ENCODE results near the gene DDX28. TPM values are rescaled to one million over a fixed set of nuclear protein-coding genes. Genes with fewer than 3 reads are reported as not detected.
A peak's percentile ranks its signal among the peaks of the same experiment; 100 is the strongest.

DDX28 gene
- total and polyA plus RNA-seq, 2 of the 8 experiments (the other 6 are each of a cell fraction or from before 2014, with no cell fraction given), result 16.8 to 28.1 TPM

- TF ChIP-seq SUZ12 (IDR thresholded peaks at IDR 0.05; ENCODE audit: low read length) (no peak), GABPA (IDR thresholded peaks at IDR 0.05; ENCODE audit: borderline replicate concordance, insufficient read depth, low read length) (no peak), SRF (IDR thresholded peaks at IDR 0.05; ENCODE audit: low read depth, low read length) (peak; percentile 83), RAD21 (IDR thresholded peaks at IDR 0.05 in 1 of 2, conservative IDR thresholded peaks at IDR 0.05 in 1 of 2; ENCODE audit: low read depth in 2 of 2, low read length in 2 of 2) (no peak; a peak in 1 of 4 replicates), USF2 (IDR thresholded peaks at IDR 0.05; ENCODE audit: low read length) (no peak), BRCA1 (IDR thresholded peaks at IDR 0.05; ENCODE audit: low read depth, low read length) (0 out of 2 replicates have a peak, but pooled peaks have one; percentile 34), RFX5 (IDR thresholded peaks at IDR 0.05; ENCODE audit: borderline replicate concordance, low read depth, low read length) (no peak), RXRA (IDR thresholded peaks at IDR 0.05; ENCODE audit: insufficient read depth, low read depth, low read length) (no peak), PHF8 (conservative IDR thresholded peaks at IDR 0.05; ENCODE audit: low read depth, low read length) (peak; percentile 99), SIN3A (conservative IDR thresholded peaks at IDR 0.05 in 1 of 2, IDR thresholded peaks at IDR 0.05 in 1 of 2; ENCODE audit: low read depth in 1 of 2, low read length in 2 of 2) (peak; percentile 24 to 90; a peak in 2 of 4 replicates), ATF2 (IDR thresholded peaks at IDR 0.05; ENCODE audit: low read length) (peak; percentile 76; the same call in 1 of the 2 replicates), JUN (IDR thresholded peaks at IDR 0.05; ENCODE audit: low read depth, low read length) (no peak), CEBPB (IDR thresholded peaks at IDR 0.05; ENCODE audit: low read depth, low read length) (peak; percentile 21; the same call in 1 of the 2 replicates), MAX (IDR thresholded peaks at IDR 0.05) (peak; percentile 97), SP2 (IDR thresholded peaks at IDR 0.05; ENCODE audit: low read length) (no peak), SAP30 (IDR thresholded peaks at IDR 0.05; ENCODE audit: insufficient read depth, insufficient replicate concordance, low read length) (peak; percentile 24), TEAD4 (IDR thresholded peaks at IDR 0.05; ENCODE audit: low read depth, low read length) (no peak)
- TF ChIP-seq, protein P1, sequence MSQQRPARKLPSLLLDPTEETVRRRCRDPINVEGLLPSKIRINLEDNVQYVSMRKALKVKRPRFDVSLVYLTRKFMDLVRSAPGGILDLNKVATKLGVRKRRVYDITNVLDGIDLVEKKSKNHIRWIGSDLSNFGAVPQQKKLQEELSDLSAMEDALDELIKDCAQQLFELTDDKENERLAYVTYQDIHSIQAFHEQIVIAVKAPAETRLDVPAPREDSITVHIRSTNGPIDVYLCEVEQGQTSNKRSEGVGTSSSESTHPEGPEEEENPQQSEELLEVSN (IDR thresholded peaks at IDR 0.05), result peak; percentile 61
These were observed at the start of gene DDX28, which contains the start of gene DUS2 (continued) for GRCh38 chr16:68022728-68023537.
